Activated CD4-positive, alpha-beta memory T cell treated with anti-CD3 and anti-CD28 coated beads, Interleukin-2, amount 10 ng/mL, durations not matched to agents 7 days and 5 days (primary cell): ENCODE measurements around the gene SLC6A16. TPM values are rescaled to one million over a fixed set of nuclear protein-coding genes. Genes with fewer than 3 reads are reported as not detected.
"Not testable (repeated sequence)": the region's sequence is repeated elsewhere in the genome, so short reads cannot be mapped to it uniquely, and the experiment has no call there.

Experiments used
- CTCF ChIA-PET: fragments of 350-600 bp; sonication (Branson Sonifier 250); formaldehyde crosslinking; loops from one replicate; lab custom pipeline; 2021; ENCODE audit warnings: antibody characterized with exemption, inconsistent platforms; lab: Charles Lee
- POLR2A ChIA-PET: fragments of 350-600 bp; sonication (Branson Sonifier 250); formaldehyde crosslinking; loops from one replicate; lab custom pipeline; 2021; ENCODE audit warnings: antibody characterized with exemption; lab: Charles Lee
- DNase-seq: peaks from one replicate; pipeline ENCODE4 v3.0.0-alpha.2; 2020
- H3K27ac Mint-ChIP-seq: one replicate; pipeline ENCODE4 v1.8.0; 2021; ENCODE audit warnings: mild to moderate bottlenecking, mixed read lengths
- H3K27me3 Mint-ChIP-seq: one replicate; pipeline ENCODE4 v1.8.0; 2021; ENCODE audit warnings: mixed read lengths
- H3K36me3 Mint-ChIP-seq: one replicate; pipeline ENCODE4 v1.8.0; 2021; ENCODE audit warnings: low read depth, mixed read lengths
- H3K4me1 Mint-ChIP-seq: one replicate; pipeline ENCODE4 v1.8.0; 2021; ENCODE audit warnings: mixed read lengths
- H3K4me3 Mint-ChIP-seq: one replicate; pipeline ENCODE4 v1.8.0; 2021; ENCODE audit warnings: mild to moderate bottlenecking, mixed read lengths
- H3K9me3 Mint-ChIP-seq: one replicate; pipeline ENCODE4 v1.8.0; 2021; ENCODE audit warnings: mixed read lengths
- total RNA-seq, 2 experiments: library from RNA; stranded (reverse); gene quantifications; one replicate each; pipeline ENCODE4 v1.2.3, GENCODE V29; 2021

SLC6A16 gene
- total RNA-seq, 2 experiments from 2014 or later, result 3.0 to 3.5 TPM

DNA sequence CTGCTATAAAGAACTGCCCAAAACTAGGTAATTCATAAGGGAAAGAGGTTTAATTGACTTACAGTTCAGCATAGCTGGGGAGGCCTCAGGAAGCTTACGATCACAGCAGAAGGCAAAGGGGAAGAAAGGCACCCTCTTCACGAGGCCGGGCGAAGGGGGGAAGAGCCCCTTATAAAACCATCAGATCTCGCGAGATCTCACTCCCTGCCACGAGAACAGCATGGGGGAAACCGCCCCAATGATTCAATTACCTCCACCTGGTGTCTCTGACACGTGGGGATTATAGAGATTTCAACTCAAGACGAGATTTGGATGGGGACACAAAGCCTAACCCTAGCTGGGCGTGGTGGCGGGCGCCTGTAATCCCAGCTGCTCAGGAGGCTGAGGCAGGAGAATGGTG lies 42.8 kb downstream of the SLC6A16 start:
- no peaks in the 10 kb centered on the region for H3K36me3 Mint-ChIP-seq
- H3K4me3 Mint-ChIP-seq, result no peak overlapping the region
- no peaks in the 10 kb centered on the region for H3K9me3 Mint-ChIP-seq
- ChIA-PET POLR2A (no interaction called here), CTCF (interaction anchor here (0.6 to 0.7 kb wide), 2 partner anchors 18 to 185 kb away, joined by 3 to 5 read pairs; no protein-coding TSS in a partner anchor)
- no peaks in the 10 kb centered on the region for H3K4me1 Mint-ChIP-seq
- no peak for DNase-seq
- no peak overlapping the region for H3K27ac Mint-ChIP-seq
- peaks cover 4% of the 10 kb centered on the region for H3K27me3 Mint-ChIP-seq

DNA sequence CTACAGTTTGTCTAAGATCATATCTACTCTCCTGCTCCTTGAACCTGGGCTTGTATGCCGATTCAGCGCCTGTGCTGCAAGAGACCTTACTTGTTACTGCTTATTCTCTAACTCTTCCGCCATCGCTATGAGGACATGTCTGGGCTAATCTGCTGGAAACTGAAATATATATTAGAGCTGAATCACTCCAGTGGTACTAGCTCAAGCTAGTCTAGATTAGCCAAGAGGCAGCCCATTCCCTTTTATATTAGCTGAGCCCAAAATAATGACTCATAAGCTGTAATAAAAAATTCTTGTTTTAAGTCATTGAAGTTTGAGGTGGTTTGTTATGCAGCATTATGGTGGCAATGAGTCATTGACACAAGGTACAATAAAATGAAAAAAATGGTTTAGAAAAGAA lies 52.8 kb downstream of the SLC6A16 start:
- Mint-ChIP-seq H3K36me3 (no peaks in the 10 kb centered on the region), H3K9me3 (no peaks in the 10 kb centered on the region), H3K4me3 (no peak overlapping the region), H3K4me1 (no peaks in the 10 kb centered on the region), H3K27ac (no peak overlapping the region), H3K27me3 (peaks cover 18% of the 10 kb centered on the region)
- no peak for DNase-seq
- ChIA-PET POLR2A (no interaction called here), CTCF (interaction anchor here (1.0 kb wide), 1 partner anchor 29 kb away, joined by 4 read pairs; no protein-coding TSS in a partner anchor)

DNA sequence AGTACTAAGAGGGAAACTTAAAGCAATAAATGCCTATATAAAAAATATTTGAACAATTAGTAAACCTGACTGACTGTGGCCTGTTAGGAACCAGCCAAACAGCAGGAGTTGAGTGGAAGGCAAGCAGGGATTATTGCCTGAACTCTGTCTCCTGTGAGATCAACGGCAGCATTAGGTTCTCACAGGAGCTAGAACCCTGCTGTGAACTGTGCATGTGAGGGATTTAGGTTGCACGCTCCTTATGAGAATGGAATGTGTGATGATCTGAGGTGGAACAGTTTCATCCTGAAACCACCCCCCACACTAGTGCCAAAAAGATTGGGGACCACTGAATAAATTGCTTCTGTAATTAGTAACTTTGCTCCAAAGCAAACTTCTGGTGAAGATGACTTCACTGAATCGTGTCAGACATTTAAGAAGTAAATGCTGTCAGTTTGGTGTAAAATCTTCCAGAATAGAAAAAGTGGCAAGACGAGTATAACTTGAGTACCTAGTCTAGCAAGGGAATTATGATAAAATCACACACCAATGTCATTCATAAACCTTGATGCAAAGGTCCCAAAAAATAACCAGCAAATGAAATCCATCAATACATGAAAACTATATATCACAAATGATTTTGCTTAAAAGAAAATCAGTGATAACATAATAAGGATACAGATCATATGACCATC lies 53.8 kb downstream of the SLC6A16 start:
- CTCF ChIA-PET, result interaction anchor here (0.6 kb wide), 1 partner anchor 43 kb away, joined by 3 read pairs; no protein-coding TSS in a partner anchor

DNA sequence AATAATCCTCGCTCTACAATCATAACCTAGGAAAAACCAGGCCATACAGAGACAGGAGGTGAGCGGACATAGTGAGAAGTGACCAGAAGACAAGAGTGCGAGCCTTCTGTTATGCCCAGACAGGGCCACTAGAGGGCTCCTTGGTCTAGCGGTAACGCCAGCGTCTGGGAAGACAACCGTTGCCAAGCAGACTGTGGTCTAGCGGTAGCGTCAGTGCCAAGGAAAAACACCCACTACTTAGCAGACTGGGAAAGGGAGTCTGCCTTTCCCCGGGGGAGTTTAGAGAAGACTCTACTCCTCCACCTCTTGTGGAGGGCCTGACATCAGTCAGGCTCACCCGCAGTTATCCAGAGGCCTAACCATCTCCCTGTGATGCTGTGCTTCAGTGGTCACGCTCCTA lies 58.6 kb downstream of the SLC6A16 start:
- H3K9me3 Mint-ChIP-seq, POLR2A ChIA-PET, H3K36me3 Mint-ChIP-seq, H3K27ac Mint-ChIP-seq, H3K4me3 Mint-ChIP-seq, H3K4me1 Mint-ChIP-seq: not testable (repeated sequence)
- DNase-seq, result peak; percentile 58
- H3K27me3 Mint-ChIP-seq, result peaks cover 21% of the 10 kb centered on the region
- CTCF ChIA-PET, result interaction anchor here (1.3 to 1.8 kb wide), 3 partner anchors 79 to 209 kb away, joined by 3 to 6 read pairs (median 3); no protein-coding TSS in a partner anchor

More for the DNA sequence above, 53.8 kb downstream of the SLC6A16 start:
- Mint-ChIP-seq H3K27me3 (peaks cover 18% of the 10 kb centered on the region), H3K9me3 (no peaks in the 10 kb centered on the region), H3K4me3 (no peak overlapping the region), H3K4me1 (peaks cover 2% of the 10 kb centered on the region), H3K27ac (no peak overlapping the region), H3K36me3 (no peaks in the 10 kb centered on the region)
- POLR2A ChIA-PET, result no interaction called here
- DNase-seq, result no peak

DNA sequence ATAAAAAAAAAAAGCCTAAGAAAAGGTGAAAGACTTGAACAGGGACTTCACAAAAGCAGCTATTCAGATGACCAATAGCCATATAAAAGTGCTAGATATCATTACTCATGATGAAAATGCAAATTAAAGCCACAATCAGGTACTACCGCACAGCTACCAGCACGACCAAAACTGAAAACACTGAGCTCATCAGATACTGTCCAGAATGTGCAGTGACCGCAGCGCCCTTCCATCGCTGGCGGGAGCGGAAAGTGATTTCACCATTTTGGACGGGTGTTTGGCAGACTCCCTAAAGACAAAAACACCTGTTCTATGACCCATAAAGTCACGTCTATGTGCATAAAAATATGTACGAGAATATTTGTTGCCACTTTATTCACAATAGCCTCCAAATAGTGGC lies 60.7 kb downstream of the SLC6A16 start:
- peaks cover 22% of the 10 kb centered on the region for H3K27me3 Mint-ChIP-seq
- H3K36me3 Mint-ChIP-seq, result no peaks in the 10 kb centered on the region
- H3K4me1 Mint-ChIP-seq, result peaks cover 2% of the 10 kb centered on the region
- DNase-seq, result no peak
- ChIA-PET POLR2A (no interaction called here), CTCF (interaction anchor here (0.6 to 1.5 kb wide), 4 partner anchors 127 to 271 kb away, joined by 3 to 4 read pairs (median 3); partner anchors contain the start of genes GYS1 and RUVBL2)
- H3K27ac Mint-ChIP-seq, result no peak overlapping the region
- H3K4me3 Mint-ChIP-seq, result no peak overlapping the region
- H3K9me3 Mint-ChIP-seq, result peaks cover 11% of the 10 kb centered on the region

DNA sequence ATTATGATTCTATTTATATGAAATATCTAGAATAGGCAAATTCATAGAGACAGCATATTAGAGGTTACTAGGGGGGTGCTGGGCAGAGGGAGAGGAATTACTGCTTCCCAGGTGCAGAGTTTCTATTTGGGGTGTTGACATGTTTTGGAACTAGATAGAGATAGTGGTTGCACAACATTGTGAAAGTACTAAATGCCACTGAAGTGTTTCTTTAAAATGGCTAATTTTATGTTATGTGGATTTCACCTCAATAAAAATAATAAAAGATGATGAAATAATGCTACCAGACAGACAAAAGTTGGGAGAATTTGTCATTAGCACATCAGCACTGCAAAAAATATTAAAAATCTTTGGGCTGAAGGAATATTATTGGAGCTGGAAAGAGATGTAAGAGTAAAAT lies 63.4 kb downstream of the SLC6A16 start:
- peaks cover 21% of the 10 kb centered on the region for H3K27me3 Mint-ChIP-seq
- no peaks in the 10 kb centered on the region for H3K4me1 Mint-ChIP-seq

DNA sequence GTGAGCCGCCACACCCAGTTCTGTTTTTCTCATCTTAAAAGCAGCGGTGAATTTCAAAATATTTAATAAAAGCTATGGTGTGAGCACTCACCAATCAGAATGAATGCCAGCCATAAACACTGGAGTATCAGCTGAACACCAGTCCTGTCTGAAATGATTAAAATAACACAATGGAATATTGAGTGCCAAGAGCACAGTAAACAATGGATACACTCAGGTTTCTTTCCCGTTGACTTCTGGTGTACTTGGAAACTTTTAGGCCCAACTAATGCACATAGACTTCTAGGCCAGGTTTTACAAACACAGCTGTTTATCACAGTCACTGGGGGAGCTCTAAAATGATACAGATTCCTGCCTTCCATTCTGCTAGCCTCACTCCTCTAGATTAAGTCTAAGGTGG lies 68.3 kb downstream of the SLC6A16 start:
- peaks cover 17% of the 10 kb centered on the region for H3K27me3 Mint-ChIP-seq
- no peak overlapping the region for H3K27ac Mint-ChIP-seq
- H3K36me3 Mint-ChIP-seq, result no peaks in the 10 kb centered on the region
- DNase-seq, result no peak
- CTCF ChIA-PET, result interaction anchor here (0.5 to 1.4 kb wide), 3 partner anchors 13 to 415 kb away, joined by 3 to 4 read pairs (median 4); no protein-coding TSS in a partner anchor
- peaks cover 15% of the 10 kb centered on the region for H3K9me3 Mint-ChIP-seq
- no peak overlapping the region for H3K4me3 Mint-ChIP-seq
- POLR2A ChIA-PET, result no interaction called here
- H3K4me1 Mint-ChIP-seq, result no peaks in the 10 kb centered on the region

More for the DNA sequence above, 63.4 kb downstream of the SLC6A16 start:
- DNase-seq, result no peak
- Mint-ChIP-seq H3K9me3 (peaks cover 21% of the 10 kb centered on the region), H3K4me3 (no peak overlapping the region), H3K36me3 (no peaks in the 10 kb centered on the region), H3K27ac (no peak overlapping the region)
- ChIA-PET CTCF (interaction anchor here (1.3 kb wide), 1 partner anchor 12 kb away, joined by 4 read pairs; no protein-coding TSS in a partner anchor), POLR2A (no interaction called here)

- Mint-ChIP-seq H3K9me3 (peaks cover 13% of the 10 kb centered on the region), H3K27ac (no peak overlapping the region), H3K4me1 (no peaks in the 10 kb centered on the region), H3K27me3 (peaks cover 18% of the 10 kb centered on the region), H3K36me3 (no peaks in the 10 kb centered on the region), H3K4me3 (no peak overlapping the region)
- POLR2A ChIA-PET, result no interaction called here
- CTCF ChIA-PET, result no interaction called here
- no peak for DNase-seq
Measured at GRCh38 chr19:49255674-49256073, 69.3 kb downstream of the SLC6A16 start.

- DNase-seq, result no peak
- CTCF ChIA-PET, result interaction anchor here (0.7 to 1.4 kb wide), 3 partner anchors 12 to 250 kb away, joined by 3 to 4 read pairs (median 4); no protein-coding TSS in a partner anchor
- no peak overlapping the region for H3K27ac Mint-ChIP-seq
Measured at GRCh38 chr19:49249933-49250332, 75.1 kb downstream of the SLC6A16 start.

DNA sequence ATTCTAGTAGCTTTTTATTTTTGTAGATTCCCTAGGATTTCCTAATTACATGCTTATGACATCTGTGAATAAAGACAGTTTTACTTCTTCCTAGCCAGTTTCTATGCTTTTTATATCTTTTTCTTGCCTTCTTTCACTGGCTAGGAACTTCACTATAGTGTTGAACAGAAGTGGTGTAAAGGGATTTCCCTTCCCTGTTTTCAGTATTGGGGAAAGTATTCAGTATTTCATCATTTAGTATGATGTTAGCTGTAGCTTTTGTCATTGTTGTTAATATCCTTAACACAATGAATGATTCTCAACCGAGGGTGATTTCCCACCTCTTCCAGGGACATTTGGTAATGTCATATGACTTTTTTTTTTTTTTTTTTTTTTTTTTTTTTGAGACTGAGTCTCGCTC lies 77.3 kb downstream of the SLC6A16 start:
- H3K4me3 Mint-ChIP-seq, result no peak overlapping the region
- no peak overlapping the region for H3K27ac Mint-ChIP-seq
- H3K27me3 Mint-ChIP-seq, result peaks cover 16% of the 10 kb centered on the region
- POLR2A ChIA-PET, result no interaction called here
- CTCF ChIA-PET, result interaction anchor here (0.5 kb wide), 1 partner anchor 74 kb away, joined by 3 read pairs; no protein-coding TSS in a partner anchor
- no peaks in the 10 kb centered on the region for H3K4me1 Mint-ChIP-seq
- no peak for DNase-seq
- H3K9me3 Mint-ChIP-seq, result no peaks in the 10 kb centered on the region
- H3K36me3 Mint-ChIP-seq, result no peaks in the 10 kb centered on the region

More at GRCh38 chr19:49249933-49250332, 75.1 kb downstream of the SLC6A16 start:
- POLR2A ChIA-PET, result no interaction called here
- H3K4me3 Mint-ChIP-seq, result no peak overlapping the region
- H3K4me1 Mint-ChIP-seq, result no peaks in the 10 kb centered on the region
- H3K36me3 Mint-ChIP-seq, result no peaks in the 10 kb centered on the region
- no peaks in the 10 kb centered on the region for H3K9me3 Mint-ChIP-seq
- H3K27me3 Mint-ChIP-seq, result peaks cover 19% of the 10 kb centered on the region

- H3K9me3 Mint-ChIP-seq, result no peaks in the 10 kb centered on the region
- no peak for DNase-seq
- ChIA-PET CTCF (interaction anchor here (0.7 to 1.7 kb wide), 2 partner anchors 13 to 232 kb away, joined by 3 to 4 read pairs; no protein-coding TSS in a partner anchor), POLR2A (interaction anchor here (0.6 kb wide), 1 partner anchor 502 kb away, joined by 3 read pairs; no protein-coding TSS in a partner anchor)
- H3K4me3 Mint-ChIP-seq, result no peak overlapping the region
- no peak overlapping the region for H3K27ac Mint-ChIP-seq
- H3K27me3 Mint-ChIP-seq, result no peaks in the 10 kb centered on the region
- no peaks in the 10 kb centered on the region for H3K4me1 Mint-ChIP-seq
- H3K36me3 Mint-ChIP-seq, result no peaks in the 10 kb centered on the region
Measured at GRCh38 chr19:49244256-49244655, 80.7 kb downstream of the SLC6A16 start.

DNA sequence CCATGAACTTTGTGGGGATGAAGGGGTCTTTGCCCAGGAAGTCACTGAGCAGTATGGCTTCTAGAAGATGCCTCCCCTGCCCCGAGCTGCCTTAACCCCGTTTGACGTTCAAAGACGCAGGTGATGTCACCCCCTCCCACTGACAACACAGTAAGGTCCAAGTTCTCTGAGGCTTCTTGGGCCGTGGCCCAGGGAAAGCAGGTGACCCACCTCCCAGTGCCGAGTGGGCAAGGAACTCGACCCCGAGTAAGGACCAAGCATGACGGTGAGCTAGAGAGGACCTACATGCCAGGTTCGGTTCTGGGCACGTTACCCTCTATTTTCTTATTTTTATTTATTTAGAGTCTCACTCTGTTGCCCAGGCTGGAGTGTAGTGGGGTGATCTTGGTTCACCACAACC lies 81.3 kb downstream of the SLC6A16 start:
- no peaks in the 10 kb centered on the region for H3K4me1 Mint-ChIP-seq
- POLR2A ChIA-PET, result interaction anchor here (0.6 kb wide), 1 partner anchor 503 kb away, joined by 3 read pairs; no protein-coding TSS in a partner anchor
- H3K36me3 Mint-ChIP-seq, result no peaks in the 10 kb centered on the region
- H3K4me3 Mint-ChIP-seq, result no peak overlapping the region
- no peak for DNase-seq
- CTCF ChIA-PET, result interaction anchor here (1.7 kb wide), 1 partner anchor 13 kb away, joined by 4 read pairs; no protein-coding TSS in a partner anchor
- H3K27me3 Mint-ChIP-seq, result peaks cover 2% of the 10 kb centered on the region
- no peak overlapping the region for H3K27ac Mint-ChIP-seq
- H3K9me3 Mint-ChIP-seq, result no peaks in the 10 kb centered on the region

DNA sequence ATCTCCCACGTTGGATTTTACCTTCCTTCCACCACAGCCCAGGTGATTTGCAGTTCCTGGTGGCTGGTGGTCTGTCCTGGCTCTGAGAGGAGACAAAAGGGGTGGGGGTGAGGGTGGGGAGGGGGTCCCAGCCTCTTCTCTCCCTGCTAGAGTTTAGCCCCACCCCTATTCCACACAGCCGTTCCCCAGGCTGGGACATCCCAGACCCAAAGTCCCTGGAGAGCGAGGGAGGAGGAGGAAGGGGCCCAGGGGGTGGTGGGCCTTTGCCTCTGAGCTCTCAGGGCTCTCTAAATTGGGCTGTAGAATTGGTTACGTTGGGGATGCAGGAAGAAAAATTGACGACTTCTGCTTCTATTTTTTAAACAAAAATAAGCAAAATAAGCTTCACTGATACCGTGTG lies 81.9 kb downstream of the SLC6A16 start:
- POLR2A ChIA-PET, result no interaction called here
- no peak for DNase-seq
- no peak overlapping the region for H3K27ac Mint-ChIP-seq

More for the DNA sequence above, 81.9 kb downstream of the SLC6A16 start:
- Mint-ChIP-seq H3K36me3 (no peaks in the 10 kb centered on the region), H3K4me3 (no peak overlapping the region), H3K9me3 (no peaks in the 10 kb centered on the region), H3K4me1 (no peaks in the 10 kb centered on the region), H3K27me3 (peaks cover 2% of the 10 kb centered on the region)
- CTCF ChIA-PET, result interaction anchor here (1.7 kb wide), 1 partner anchor 14 kb away, joined by 4 read pairs; no protein-coding TSS in a partner anchor
